ENCODE data around the gene AMH. TPM values are rescaled to one million over a fixed set of nuclear protein-coding genes. Genes with fewer than 3 reads are reported as not detected.

AMH gene
- polyA plus RNA-seq, 1 of the 3 experiments (the other 2 are of a cell fraction): 18.1 TPM

DNA sequence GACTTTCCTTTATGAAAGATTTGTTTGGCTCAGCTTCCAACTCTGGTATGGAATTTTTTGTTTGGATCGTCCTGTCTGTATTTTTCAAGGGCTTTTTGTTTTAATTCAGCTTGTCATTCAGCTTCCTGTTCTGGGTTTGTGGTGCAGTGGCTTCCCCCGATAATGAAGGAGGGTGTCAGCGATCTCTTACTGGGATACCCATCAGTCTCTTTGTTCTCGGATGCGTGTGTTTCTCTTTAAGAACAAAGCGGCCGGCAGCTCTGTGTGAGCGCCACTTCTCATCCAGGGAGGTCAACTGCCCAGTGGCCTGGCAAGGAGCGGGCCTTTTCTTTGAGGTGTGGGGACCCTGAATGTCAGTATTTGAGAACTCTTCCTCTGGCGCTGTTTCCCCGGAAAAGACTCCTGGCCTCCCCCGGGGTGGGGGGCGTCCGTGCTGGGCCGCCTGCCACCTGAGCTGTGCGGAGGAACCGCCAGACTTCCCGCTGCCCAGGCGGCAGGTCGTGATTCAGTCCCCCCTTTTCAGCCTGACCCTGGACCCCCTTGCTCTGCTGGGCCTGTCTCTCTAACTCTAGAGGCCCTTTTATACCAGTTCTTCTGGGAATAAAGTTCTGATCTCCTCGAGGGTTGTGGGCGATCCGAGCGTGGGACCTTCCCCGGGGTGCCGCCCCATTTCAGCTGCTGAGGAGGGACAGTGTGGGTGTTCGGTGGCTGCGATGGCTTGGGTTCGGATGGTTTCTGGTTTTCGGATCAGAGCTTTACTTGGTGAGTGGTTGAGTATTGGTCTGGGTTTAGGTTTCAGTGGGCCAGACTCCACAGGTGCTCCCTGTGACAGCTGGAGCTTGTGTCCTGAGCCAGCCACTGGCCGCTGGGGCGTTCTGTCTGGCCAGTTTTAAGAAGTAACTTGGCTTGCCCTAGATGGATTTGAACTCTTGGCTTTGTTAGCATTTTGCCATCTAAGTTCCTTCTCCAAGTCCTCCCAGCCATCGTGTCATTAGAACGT is 9.1 kb upstream of the AMH start:
- ChIA-PET CTCF (interaction anchor here (0.7 to 10.4 kb wide), 16 partner anchors 10 to 310 kb away, joined by 3 to 121 read pairs (median 4); partner anchors contain the start of gene JSRP1), POLR2A (interaction anchor here (0.8 to 1.4 kb wide), 3 partner anchors 16 to 33 kb away, joined by 4 to 7 read pairs (median 4); partner anchors contain the start of gene JSRP1)
- Histone ChIP-seq H3K4me1 (ENCODE audit: control insufficient read depth in 1 of 2, insufficient read depth in 2 of 2, low read depth in 1 of 2, low read length in 1 of 2) (peaks cover 21 to 65% of the 10 kb centered on the region in 2 experiments; a peak in 3 of 4 replicates), H3K27ac (ENCODE audit: low read depth in 2 of 2, low read length in 1 of 2) (peak overlapping the region; percentile 71 to 81), H2AFZ (ENCODE audit: low read depth) (no peak overlapping the region), H3K9me3 (no peaks in the 10 kb centered on the region), H3K4me3 (ENCODE audit: low read depth in 2 of 2, low read length in 1 of 2) (peak overlapping the region; percentile 76 to 89), H3K79me2 (ENCODE audit: insufficient read depth) (peaks cover 95% of the 10 kb centered on the region), H3K9ac (peak overlapping the region; percentile 95), H3K36me3 (replicated peaks in 1 of 2; ENCODE audit: control insufficient read depth in 1 of 2, insufficient read depth in 2 of 2, low read length in 1 of 2) (peaks cover 18 to 31% of the 10 kb centered on the region in 2 experiments), H3F3A (replicated peaks; ENCODE audit: insufficient read depth) (peaks cover 17% of the 10 kb centered on the region), H3K9me2 (no peaks in the 10 kb centered on the region), H3K4me2 (peak overlapping the region; percentile 98), H4K20me1 (ENCODE audit: insufficient read depth) (peaks cover 72% of the 10 kb centered on the region), H3K27me3 (ENCODE audit: insufficient read depth) (no peaks in the 10 kb centered on the region)
- DNase-seq: no peak
- WGBS (ENCODE audit: low lambda C conversion rate): 48% methylated on average over 30 of the region's 34 CpGs
- TF ChIP-seq, protein P1, sequence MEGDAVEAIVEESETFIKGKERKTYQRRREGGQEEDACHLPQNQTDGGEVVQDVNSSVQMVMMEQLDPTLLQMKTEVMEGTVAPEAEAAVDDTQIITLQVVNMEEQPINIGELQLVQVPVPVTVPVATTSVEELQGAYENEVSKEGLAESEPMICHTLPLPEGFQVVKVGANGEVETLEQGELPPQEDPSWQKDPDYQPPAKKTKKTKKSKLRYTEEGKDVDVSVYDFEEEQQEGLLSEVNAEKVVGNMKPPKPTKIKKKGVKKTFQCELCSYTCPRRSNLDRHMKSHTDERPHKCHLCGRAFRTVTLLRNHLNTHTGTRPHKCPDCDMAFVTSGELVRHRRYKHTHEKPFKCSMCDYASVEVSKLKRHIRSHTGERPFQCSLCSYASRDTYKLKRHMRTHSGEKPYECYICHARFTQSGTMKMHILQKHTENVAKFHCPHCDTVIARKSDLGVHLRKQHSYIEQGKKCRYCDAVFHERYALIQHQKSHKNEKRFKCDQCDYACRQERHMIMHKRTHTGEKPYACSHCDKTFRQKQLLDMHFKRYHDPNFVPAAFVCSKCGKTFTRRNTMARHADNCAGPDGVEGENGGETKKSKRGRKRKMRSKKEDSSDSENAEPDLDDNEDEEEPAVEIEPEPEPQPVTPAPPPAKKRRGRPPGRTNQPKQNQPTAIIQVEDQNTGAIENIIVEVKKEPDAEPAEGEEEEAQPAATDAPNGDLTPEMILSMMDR (IDR thresholded peaks at IDR 0.05): no peak
- TF ChIP-seq TEAD4 (IDR thresholded peaks at IDR 0.05; ENCODE audit: borderline replicate concordance, insufficient read depth) (no peak), RFX5 (IDR thresholded peaks at IDR 0.05; ENCODE audit: low read length) (no peak), MEF2A (IDR thresholded peaks at IDR 0.05; ENCODE audit: borderline replicate concordance, low read depth) (no peak), RCOR1 (IDR thresholded peaks at IDR 0.05; ENCODE audit: low read length) (no peak), NFIC (IDR thresholded peaks at IDR 0.05; ENCODE audit: borderline replicate concordance) (no peak), NRF1 (IDR thresholded peaks at IDR 0.05; ENCODE audit: low read depth, low read length) (no peak), RXRA (IDR thresholded peaks at IDR 0.05; ENCODE audit: borderline replicate concordance, low read depth) (no peak), GATA2 (CRISPR knock-in tag; IDR thresholded peaks at IDR 0.05) (no peak), TCF12 (IDR thresholded peaks at IDR 0.05) (0 out of 2 replicates have a peak, but pooled peaks have one; percentile 22), YY1 (IDR thresholded peaks at IDR 0.05; ENCODE audit: low read depth) (no peak), TAF1 (IDR thresholded peaks at IDR 0.05; ENCODE audit: borderline replicate concordance, low read depth, low read length) (no peak), MXI1 (IDR thresholded peaks at IDR 0.05; ENCODE audit: low read depth, low read length) (peak; percentile 36; the same call in 1 of the 2 replicates)
- TF ChIP-seq, protein P2, sequence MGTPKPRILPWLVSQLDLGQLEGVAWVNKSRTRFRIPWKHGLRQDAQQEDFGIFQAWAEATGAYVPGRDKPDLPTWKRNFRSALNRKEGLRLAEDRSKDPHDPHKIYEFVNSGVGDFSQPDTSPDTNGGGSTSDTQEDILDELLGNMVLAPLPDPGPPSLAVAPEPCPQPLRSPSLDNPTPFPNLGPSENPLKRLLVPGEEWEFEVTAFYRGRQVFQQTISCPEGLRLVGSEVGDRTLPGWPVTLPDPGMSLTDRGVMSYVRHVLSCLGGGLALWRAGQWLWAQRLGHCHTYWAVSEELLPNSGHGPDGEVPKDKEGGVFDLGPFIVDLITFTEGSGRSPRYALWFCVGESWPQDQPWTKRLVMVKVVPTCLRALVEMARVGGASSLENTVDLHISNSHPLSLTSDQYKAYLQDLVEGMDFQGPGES (IDR thresholded peaks at IDR 0.05; ENCODE audit: low read depth, low read length): no peak
- TF ChIP-seq, protein P3, sequence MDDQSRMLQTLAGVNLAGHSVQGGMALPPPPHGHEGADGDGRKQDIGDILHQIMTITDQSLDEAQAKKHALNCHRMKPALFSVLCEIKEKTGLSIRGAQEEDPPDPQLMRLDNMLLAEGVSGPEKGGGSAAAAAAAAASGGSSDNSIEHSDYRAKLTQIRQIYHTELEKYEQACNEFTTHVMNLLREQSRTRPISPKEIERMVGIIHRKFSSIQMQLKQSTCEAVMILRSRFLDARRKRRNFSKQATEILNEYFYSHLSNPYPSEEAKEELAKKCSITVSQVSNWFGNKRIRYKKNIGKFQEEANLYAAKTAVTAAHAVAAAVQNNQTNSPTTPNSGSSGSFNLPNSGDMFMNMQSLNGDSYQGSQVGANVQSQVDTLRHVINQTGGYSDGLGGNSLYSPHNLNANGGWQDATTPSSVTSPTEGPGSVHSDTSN (IDR thresholded peaks at IDR 0.05): peak; percentile 39; the same call in 1 of the 2 replicates
- TF ChIP-seq, protein P4, sequence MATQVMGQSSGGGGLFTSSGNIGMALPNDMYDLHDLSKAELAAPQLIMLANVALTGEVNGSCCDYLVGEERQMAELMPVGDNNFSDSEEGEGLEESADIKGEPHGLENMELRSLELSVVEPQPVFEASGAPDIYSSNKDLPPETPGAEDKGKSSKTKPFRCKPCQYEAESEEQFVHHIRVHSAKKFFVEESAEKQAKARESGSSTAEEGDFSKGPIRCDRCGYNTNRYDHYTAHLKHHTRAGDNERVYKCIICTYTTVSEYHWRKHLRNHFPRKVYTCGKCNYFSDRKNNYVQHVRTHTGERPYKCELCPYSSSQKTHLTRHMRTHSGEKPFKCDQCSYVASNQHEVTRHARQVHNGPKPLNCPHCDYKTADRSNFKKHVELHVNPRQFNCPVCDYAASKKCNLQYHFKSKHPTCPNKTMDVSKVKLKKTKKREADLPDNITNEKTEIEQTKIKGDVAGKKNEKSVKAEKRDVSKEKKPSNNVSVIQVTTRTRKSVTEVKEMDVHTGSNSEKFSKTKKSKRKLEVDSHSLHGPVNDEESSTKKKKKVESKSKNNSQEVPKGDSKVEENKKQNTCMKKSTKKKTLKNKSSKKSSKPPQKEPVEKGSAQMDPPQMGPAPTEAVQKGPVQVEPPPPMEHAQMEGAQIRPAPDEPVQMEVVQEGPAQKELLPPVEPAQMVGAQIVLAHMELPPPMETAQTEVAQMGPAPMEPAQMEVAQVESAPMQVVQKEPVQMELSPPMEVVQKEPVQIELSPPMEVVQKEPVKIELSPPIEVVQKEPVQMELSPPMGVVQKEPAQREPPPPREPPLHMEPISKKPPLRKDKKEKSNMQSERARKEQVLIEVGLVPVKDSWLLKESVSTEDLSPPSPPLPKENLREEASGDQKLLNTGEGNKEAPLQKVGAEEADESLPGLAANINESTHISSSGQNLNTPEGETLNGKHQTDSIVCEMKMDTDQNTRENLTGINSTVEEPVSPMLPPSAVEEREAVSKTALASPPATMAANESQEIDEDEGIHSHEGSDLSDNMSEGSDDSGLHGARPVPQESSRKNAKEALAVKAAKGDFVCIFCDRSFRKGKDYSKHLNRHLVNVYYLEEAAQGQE (IDR thresholded peaks at IDR 0.05; ENCODE audit: low read depth, low read length): no peak
- TF ChIP-seq, protein P5, sequence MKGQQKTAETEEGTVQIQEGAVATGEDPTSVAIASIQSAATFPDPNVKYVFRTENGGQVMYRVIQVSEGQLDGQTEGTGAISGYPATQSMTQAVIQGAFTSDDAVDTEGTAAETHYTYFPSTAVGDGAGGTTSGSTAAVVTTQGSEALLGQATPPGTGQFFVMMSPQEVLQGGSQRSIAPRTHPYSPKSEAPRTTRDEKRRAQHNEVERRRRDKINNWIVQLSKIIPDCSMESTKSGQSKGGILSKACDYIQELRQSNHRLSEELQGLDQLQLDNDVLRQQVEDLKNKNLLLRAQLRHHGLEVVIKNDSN (IDR thresholded peaks at IDR 0.05; ENCODE audit: borderline replicate concordance, low read depth): no peak
